Measurements from ENCODE around the gene RETSAT. TPM values are rescaled to one million over a fixed set of nuclear protein-coding genes. Genes with fewer than 3 reads are reported as not detected.
A peak's percentile ranks its signal among the peaks of the same experiment; 100 is the strongest.

Gene RETSAT
- total and polyA plus RNA-seq, 2 donors (not counting 1 experiment from before 2014, with no cell fraction given): 13.0 to 28.1 TPM

- H3K27me3 Mint-ChIP-seq: no peaks in the 10 kb centered on the region
- TF ChIP-seq EZH2 (IDR thresholded peaks at IDR 0.05; ENCODE audit: borderline replicate concordance, insufficient read depth, low read depth, low read length, poor library complexity, severe bottlenecking): no peak
- no peaks in the 10 kb centered on the region for H3K27me3 ChIP-seq (replicated peaks in 1 of 4; ENCODE audit: control extremely low read depth in 1 of 4, control insufficient read depth in 3 of 4, insufficient read depth in 4 of 4, low read length in 3 of 4)
- no peak overlapping the region for H3K27ac ChIP-seq (ENCODE audit: low read length in 2 of 2)
- H3K4me1 ChIP-seq (ENCODE audit: control insufficient read depth in 2 of 2, insufficient read depth in 2 of 2, low read length in 2 of 2): peaks cover 18 to 19% of the 10 kb centered on the region in 2 donors
- ChIA-PET CTCF (no interaction called here), POLR2A (no interaction called here)
- ATAC-seq (ENCODE audit: low read depth) (no peak), DNase-seq (no peak)
- 93% methylated on average over 4 of the region's 4 CpGs for WGBS (ENCODE audit: insufficient coverage)
- H3K36me3 ChIP-seq (replicated peaks in 1 of 2; ENCODE audit: control extremely low read depth in 1 of 2, control insufficient read depth in 1 of 2, extremely low read depth in 1 of 2, insufficient read depth in 2 of 2, low read length in 1 of 2): peaks cover 5 to 79% of the 10 kb centered on the region in 2 experiments
- intact Hi-C loops (cut with micrococcal nuclease): no loop called here
- no peak overlapping the region for H3K4me3 ChIP-seq (ENCODE audit: control extremely low read depth in 1 of 5, extremely low read depth in 1 of 5, insufficient read depth in 1 of 5, low read depth in 2 of 5, low read length in 4 of 5)
- H2AFZ ChIP-seq (ENCODE audit: insufficient read depth, low read depth, low read length, poor library complexity, severe bottlenecking): no peak overlapping the region
- H3K79me2 ChIP-seq (ENCODE audit: control insufficient read depth, insufficient read depth, low read length): no peaks in the 10 kb centered on the region
- no peak overlapping the region for H3K4me2 ChIP-seq (replicated peaks; ENCODE audit: low read depth, low read length, poor library complexity, severe bottlenecking)
- H3K4me3 Mint-ChIP-seq: no peak overlapping the region
- H3K9me3 ChIP-seq (ENCODE audit: control extremely low read depth in 1 of 3, control insufficient read depth in 2 of 3, insufficient read depth in 1 of 3, low read length in 2 of 3): no peaks in the 10 kb centered on the region
- H3K9ac ChIP-seq (ENCODE audit: low read length): no peak overlapping the region
- no peak overlapping the region for H3K27ac Mint-ChIP-seq
- peaks cover 23% of the 10 kb centered on the region for H3K4me1 Mint-ChIP-seq
- H3K9me3 Mint-ChIP-seq (ENCODE audit: insufficient read depth): no peaks in the 10 kb centered on the region
- H4K20me1 ChIP-seq (ENCODE audit: control insufficient read depth, insufficient read depth, low read length, poor library complexity, severe bottlenecking): no peaks in the 10 kb centered on the region
Observed at GRCh38 chr2:85397925-85398331, 43.6 kb upstream of the RETSAT start.

- POLR2A ChIA-PET: no interaction called here
- TF ChIP-seq CTCF (IDR thresholded peaks at IDR 0.05) (no peak), EZH2 (IDR thresholded peaks at IDR 0.05; ENCODE audit: borderline replicate concordance, insufficient read depth, low read depth, low read length, poor library complexity, severe bottlenecking) (no peak)
- Mint-ChIP-seq H3K4me1 (peaks cover 25% of the 10 kb centered on the region), H3K9me3 (ENCODE audit: insufficient read depth) (no peaks in the 10 kb centered on the region), H3K4me3 (no peak overlapping the region), H3K27me3 (no peaks in the 10 kb centered on the region), H3K27ac (peak overlapping the region; percentile 72)
- peaks cover 18 to 19% of the 10 kb centered on the region in 2 donors for H3K4me1 ChIP-seq (ENCODE audit: control insufficient read depth in 2 of 2, insufficient read depth in 2 of 2, low read length in 2 of 2)
- H3K4me3 ChIP-seq (ENCODE audit: control extremely low read depth in 1 of 5, extremely low read depth in 1 of 5, insufficient read depth in 1 of 5, low read depth in 2 of 5, low read length in 4 of 5): no peak overlapping the region
- CTCF ChIA-PET: interaction anchor here (1.3 kb wide), 1 partner anchor 11 kb away, joined by 3 read pairs; no protein-coding TSS in a partner anchor
- ATAC-seq (ENCODE audit: low read depth): no peak
- H3K4me2 ChIP-seq (replicated peaks; ENCODE audit: low read depth, low read length, poor library complexity, severe bottlenecking): no peak overlapping the region
- H3K36me3 ChIP-seq (replicated peaks in 1 of 2; ENCODE audit: control extremely low read depth in 1 of 2, control insufficient read depth in 1 of 2, extremely low read depth in 1 of 2, insufficient read depth in 2 of 2, low read length in 1 of 2): peaks cover 5 to 77% of the 10 kb centered on the region in 2 experiments
- no peak for DNase-seq
- no peaks in the 10 kb centered on the region for H4K20me1 ChIP-seq (ENCODE audit: control insufficient read depth, insufficient read depth, low read length, poor library complexity, severe bottlenecking)
- no peaks in the 10 kb centered on the region for H3K79me2 ChIP-seq (ENCODE audit: control insufficient read depth, insufficient read depth, low read length)
- no peak overlapping the region for H2AFZ ChIP-seq (ENCODE audit: insufficient read depth, low read depth, low read length, poor library complexity, severe bottlenecking)
- H3K27ac ChIP-seq (ENCODE audit: low read length in 2 of 2): peak overlapping the region in 1 of 2 donors; percentile 48
- H3K27me3 ChIP-seq (replicated peaks in 1 of 4; ENCODE audit: control extremely low read depth in 1 of 4, control insufficient read depth in 3 of 4, insufficient read depth in 4 of 4, low read length in 3 of 4): no peaks in the 10 kb centered on the region
- 100% methylated on average over 3 of the region's 5 CpGs for WGBS (ENCODE audit: insufficient coverage)
- no peaks in the 10 kb centered on the region for H3K9me3 ChIP-seq (ENCODE audit: control extremely low read depth in 1 of 3, control insufficient read depth in 2 of 3, insufficient read depth in 1 of 3, low read length in 2 of 3)
- no peak overlapping the region for H3K9ac ChIP-seq (ENCODE audit: low read length)
- intact Hi-C loops (cut with micrococcal nuclease): no loop called here
Observed at GRCh38 chr2:85396531-85397470, 42.5 kb upstream of the RETSAT start.
